Activated naive CD4-positive, alpha-beta T cell treated with anti-CD3 and anti-CD28 coated beads, Interleukin-2, amount 50 U/mL, for 16 hours (primary cell): ENCODE measurements around the gene ADRA2C.

Experiments
- DNase-seq: peaks from one replicate; pipeline ENCODE4 v3.0.0-alpha.2; 2020

The ADRA2C gene

DNA sequence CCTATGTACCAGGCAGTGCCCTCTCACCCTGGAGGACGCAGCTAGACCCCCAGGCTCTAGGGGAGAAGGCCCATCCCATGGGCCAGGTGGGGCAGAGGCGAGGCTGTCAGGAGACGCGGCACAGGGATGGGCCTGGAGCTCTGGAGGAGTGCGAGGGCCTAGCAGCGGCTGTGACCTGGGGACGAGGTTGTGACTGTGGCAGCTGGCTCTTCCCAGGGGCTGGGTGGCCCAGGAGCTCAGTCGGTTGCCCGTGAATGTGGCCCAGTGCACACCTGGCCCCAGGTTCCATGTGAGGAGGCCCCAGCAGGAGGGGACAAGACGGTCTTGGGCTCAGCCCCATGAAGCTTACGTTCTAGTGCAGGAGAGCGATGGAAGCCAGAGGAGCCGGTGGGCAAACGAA lies 31.0 kb upstream of the ADRA2C start:
- DNase-seq, result no peak

GRCh38 chr4:3736290-3736689 lies 29.9 kb upstream of the ADRA2C start:
- DNase-seq, result no peak

GRCh38 chr4:3736806-3737205 lies 29.4 kb upstream of the ADRA2C start:
- DNase-seq, result no peak

DNA sequence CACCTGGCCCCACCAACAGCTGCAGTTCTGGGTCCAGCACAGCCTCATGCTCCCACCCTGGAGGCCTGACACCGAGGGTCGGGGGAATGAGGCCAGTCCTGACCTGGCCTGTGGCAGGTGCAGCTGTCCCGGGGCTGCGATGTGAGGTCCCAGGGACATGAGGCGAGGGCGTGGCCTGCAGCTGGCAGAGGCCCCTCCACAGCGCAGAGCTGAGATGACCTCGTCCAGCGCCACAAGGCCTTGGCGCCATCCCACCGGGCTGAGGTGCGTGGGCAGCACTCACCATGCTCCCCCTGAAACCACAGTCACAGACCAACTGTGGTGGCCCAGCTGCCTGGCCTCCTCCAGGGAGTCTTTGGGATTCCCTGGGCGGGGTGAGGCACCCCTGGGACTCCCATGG lies 26.6 kb upstream of the ADRA2C start:
- no peak for DNase-seq

DNA sequence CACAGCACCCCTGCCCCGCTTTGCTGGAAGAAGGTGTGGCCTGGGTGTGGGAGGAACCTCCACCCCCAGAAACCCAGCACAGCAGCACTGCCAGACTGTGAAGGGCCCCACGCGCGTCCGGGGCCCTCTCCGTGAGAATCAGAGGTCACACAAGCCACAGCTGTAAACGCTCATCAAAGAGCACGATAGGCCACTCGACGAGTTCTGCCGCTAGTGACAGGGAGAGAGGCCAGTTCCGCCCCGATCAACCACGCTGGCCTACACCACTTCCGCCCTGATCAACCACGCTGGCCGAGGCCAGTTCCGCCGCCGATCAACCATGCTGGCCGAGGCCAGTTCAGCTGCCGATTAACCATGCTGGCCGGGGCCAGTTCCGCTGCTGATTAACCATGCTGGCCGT lies 25.9 kb upstream of the ADRA2C start:
- no peak for DNase-seq

DNA sequence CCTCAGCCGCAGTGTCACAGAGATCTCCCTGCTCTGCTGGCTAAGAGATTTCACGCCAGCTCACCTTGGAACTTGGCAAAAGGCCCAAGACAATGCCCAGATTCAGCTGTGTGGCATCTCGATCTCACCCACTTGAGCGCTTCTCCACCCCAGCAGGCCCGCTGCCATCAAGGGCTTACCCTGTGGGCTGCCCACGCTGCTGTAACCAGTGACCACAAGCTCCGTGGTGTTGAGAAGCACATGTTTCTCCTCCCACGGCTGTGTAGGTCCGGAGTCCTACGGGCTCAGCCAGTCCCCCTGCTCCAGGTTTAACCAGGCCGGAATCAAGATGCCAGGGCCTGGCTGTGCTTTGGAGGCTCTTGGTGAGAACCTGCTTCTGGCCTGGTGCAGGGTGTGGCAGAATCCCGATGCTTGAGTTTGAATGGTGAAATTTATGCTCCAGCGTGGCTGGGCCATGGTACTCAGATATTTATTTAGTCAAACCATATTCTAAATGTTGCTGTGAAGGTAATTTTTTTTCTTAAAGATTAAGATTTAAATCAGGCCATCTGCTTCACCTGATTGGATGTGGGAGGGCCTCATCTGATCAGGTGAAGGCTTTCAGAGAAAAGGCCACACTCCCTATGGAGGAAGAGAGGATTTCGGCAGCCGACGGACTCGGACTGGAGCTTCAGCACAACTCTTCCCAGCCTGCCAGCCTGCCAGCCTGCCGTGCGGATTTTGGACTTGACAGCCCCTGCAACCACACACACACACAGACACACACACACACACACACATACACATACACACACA lies 24.8 kb upstream of the ADRA2C start:
- DNase-seq, result no peak

DNA sequence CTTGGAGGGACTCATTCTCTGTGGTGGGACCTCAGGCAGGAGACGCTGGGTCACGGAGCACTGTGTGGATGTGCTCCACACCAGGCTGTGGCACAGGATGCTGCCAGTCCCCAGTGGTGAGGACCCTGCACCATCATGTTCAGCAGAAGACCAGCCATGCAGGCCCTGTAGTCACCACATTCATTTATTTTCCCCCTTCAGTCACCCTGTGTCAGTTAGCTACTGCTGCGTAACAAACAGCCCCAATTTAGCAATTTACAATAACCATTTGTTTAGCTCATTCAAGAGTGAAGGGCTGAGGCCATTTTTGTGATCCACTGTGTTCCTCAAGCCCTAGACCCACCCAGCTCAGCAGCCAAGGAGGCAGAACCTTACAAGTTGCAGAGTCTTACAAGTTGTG lies 23.6 kb upstream of the ADRA2C start:
- no peak for DNase-seq

- no peak for DNase-seq
These were observed 22.0 kb upstream of the ADRA2C start for GRCh38 chr4:3744232-3744631.

- no peak for DNase-seq
These were observed 21.3 kb upstream of the ADRA2C start for GRCh38 chr4:3744901-3745300.

- DNase-seq, result no peak
These were observed 20.1 kb upstream of the ADRA2C start for GRCh38 chr4:3745886-3746656.

DNA sequence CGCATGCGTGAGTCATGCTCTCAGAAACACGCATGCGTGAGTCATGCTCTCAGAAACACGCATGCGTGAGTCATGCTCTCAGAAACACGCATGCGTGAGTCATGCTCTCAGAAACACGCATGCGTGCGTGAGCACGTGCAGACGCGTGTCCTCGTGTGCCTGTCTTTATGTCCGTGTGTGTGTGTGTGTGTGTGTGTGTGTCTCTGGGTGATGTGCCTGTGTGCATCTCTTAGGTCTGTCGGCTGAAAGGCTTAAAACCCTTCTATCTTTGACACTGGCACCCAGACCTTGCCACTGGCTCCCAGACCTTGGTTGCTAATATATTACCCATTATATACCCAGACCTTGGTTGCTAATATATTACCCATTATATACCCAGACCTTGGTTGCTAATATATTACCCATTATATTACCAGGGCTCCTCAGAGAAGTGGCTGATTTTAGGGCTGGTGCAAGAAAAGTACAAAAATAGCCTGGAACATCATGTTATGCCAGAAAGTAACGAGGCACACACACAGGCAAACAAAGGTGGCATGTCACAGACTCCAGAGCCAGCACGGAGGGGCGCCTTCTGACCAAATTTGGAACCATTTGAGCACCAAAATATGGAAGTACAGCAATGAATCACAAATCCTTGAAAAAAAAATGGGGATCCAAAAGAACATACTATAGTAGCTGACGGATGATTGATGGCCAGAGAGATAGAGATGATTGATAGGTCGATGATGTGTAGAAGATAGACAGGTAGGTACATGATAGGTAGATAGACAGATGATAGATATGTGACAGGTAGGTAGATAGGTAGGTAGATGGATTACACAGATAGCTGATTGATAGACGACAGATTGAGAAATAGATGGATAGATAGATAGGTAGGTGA lies 19.2 kb upstream of the ADRA2C start:
- no peak for DNase-seq

- DNase-seq, result no peak
These were observed 18.6 kb upstream of the ADRA2C start for GRCh38 chr4:3747581-3747904.

DNA sequence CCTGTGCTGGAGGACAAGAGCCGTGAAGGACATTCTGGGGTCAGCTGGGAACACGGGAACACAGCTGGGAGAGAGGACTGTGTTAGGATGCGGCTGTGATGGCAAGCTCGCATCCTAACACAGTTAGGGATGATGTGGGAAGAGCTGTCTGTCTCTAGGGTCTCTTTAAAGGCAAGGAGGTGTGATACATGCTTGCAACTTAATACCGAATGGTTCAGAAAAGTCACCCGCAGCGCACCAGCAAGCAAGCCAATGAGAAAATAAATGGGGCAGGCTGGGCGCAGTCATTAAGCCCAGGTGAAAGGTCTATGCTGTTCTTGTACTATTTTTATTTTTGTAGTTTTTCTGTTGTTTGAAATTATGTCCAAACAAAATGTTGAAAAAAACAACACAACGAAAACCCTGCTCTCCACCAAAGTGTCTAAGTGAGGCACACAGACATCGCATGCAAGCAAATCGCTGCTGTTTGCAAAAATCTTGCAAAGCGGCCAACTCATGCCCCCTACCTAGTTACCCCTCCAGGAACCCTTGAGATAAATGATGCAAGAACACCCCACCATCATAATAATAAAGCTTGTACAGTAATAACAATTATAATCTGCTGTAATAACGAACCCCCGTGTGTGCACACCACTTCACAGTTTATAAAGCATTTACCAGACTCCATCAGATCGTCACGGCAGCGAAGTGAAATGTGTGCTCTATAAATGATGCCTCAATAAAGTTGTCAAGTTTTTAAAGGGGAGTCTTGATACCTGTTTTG lies 17.9 kb upstream of the ADRA2C start:
- DNase-seq, result no peak

DNA sequence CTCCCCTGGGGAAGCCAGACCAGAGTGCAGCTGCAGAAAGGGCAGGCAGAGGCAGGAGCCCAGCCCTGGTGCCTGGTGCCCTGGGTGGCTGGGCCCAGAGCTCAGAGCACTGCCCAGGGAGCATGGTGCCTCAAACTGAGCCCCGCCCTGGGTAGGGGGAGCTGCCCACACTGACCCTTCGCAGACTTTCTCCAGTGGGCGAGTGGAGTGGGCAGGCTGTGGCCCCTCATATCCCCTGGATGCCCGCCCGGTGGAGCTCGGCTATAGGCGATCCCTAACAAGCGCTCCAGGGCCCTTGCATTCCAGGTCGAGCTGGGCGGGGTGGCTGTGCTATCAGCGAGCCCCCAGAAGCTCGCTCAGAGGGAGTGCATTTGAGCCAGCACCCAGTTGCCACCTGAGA lies 17.1 kb upstream of the ADRA2C start:
- DNase-seq, result no peak

GRCh38 chr4:3750334-3750733 lies 15.9 kb upstream of the ADRA2C start:
- DNase-seq, result no peak

DNA sequence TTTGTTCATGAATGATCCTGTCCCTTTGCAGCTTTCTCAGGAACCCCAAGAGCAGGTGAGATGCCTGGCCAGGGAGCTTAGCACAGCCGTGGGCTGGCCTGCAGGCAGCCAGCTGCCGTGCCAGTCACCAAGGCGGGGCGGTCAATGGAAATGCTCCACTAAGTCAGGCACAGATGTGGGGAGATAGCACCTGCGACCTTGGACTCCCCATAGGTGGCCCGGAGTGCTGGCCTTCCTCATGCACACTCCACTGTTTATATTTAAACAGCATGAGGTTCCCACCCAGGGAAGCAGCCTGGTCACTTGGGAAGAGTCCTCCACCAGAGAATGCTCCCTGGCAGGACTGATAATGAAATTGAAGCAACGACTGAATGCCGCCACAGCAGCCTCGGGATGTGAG lies 14.2 kb upstream of the ADRA2C start:
- no peak for DNase-seq

DNA sequence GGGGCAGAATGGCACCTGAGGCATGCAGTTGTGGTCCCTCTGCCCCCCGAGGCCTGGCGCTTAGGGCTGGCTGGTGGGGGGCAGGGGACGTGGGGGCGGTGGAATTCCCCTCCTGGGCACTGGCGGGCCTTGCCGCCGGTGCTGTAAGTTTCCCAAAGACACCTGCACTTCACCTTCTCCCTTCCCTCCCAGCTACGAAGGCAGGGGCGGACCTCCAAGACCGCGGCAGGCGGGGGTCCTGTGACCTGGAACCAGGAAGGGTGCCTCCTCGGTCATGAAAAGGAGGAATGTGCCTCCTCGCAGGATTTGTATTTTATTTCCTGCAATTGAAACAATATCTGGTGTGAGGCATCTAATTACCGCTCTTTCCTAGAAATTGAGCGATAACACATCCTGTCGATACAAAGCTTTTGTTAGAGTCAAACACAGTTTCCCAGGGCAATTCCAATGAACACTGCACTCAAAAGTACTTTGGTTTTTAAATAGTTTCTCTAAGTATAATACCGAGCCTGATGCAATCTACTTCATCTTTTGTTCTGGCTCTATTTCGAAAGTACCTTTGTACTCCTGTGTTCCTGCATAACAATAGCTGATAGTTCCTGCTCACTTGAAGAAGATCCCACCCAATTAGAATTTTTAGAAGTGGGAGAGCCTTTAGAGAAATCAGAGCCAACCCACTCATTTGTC lies 12.3 kb upstream of the ADRA2C start:
- no peak for DNase-seq

DNA sequence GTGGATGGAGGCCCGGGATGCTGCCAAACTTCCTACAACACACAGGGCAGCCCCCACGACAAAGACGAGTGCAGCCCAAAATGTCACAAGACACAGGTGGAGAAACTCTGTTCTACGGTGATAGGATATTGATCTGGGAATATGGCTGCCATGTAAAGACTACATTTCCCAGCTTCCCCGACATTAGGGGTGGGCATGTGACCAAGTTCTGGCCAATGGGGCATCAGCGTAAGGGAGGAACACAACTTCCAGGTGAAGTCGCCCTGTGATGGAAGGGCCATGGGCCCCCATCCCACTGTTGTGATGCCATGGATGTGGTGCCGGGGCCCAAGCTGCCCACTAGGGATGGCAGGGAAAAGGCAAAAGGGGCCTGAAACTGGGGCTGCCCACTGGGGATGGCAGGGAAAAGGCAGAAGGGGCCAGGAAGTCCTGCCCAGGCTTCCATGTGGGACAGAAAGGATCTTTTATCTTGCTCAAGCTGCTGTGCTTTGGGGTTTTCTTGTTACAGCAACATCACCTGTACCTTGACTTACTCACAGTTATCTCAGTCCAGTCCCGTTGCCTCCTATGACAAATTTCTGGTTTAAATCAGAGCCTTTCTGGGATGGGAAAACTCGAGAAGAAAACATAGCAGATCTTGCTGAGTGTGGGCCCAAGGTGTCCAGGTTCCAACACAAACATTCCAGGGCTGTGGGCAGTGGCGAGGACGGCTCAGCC lies 9.7 kb upstream of the ADRA2C start:
- no peak for DNase-seq

- no peak for DNase-seq
These were observed 6.9 kb upstream of the ADRA2C start for GRCh38 chr4:3759236-3759635.

GRCh38 chr4:3760346-3760745 lies 5.8 kb upstream of the ADRA2C start:
- DNase-seq, result no peak

- no peak for DNase-seq
These were observed 5.3 kb upstream of the ADRA2C start for GRCh38 chr4:3760841-3761240.

GRCh38 chr4:3762264-3762663 lies 3.9 kb upstream of the ADRA2C start:
- DNase-seq, result no peak
